HCT116 (cell line): ENCODE measurements around the gene MALRD1.

ENCODE experiments used
- CTCF ChIP-seq, 3 experiments: fragments of 200-600 bp in 1 of 3; sonication (generic) in 1 of 3; IDR thresholded peaks in 2 of 3; conservative IDR thresholded peaks in 1 of 3; 2 replicates each; pipeline ENCODE4 v1.5.1; 2012 to 2017; ENCODE audit warnings: low read depth in 2 of 3, low read length in 2 of 3, antibody characterized with exemption in 1 of 3, borderline replicate concordance in 1 of 3, control low read depth in 1 of 3, mild to moderate bottlenecking in 1 of 3, mixed read lengths in 1 of 3, mixed run types in 1 of 3, moderate library complexity in 1 of 3; ENCODE audit not compliant: insufficient read depth in 1 of 3
- EGR1 ChIP-seq: IDR thresholded peaks from 2 replicates; pipeline ENCODE4 v1.6.1; 2012; ENCODE audit warnings: low read depth
- EZH2 ChIP-seq: fragments of 200-600 bp; sonication (generic); IDR thresholded peaks from 2 replicates; pipeline ENCODE4 v1.6.1; 2017; ENCODE audit warnings: antibody characterized with exemption, mixed run types
- POLR2A ChIP-seq: IDR thresholded peaks from 2 replicates; pipeline ENCODE4 v1.7.0; 2011; ENCODE audit warnings: borderline replicate concordance; ENCODE audit not compliant: insufficient read depth, insufficient read length; ENCODE audit errors: extremely low read depth
- POLR2AphosphoS5 ChIP-seq: IDR thresholded peaks from 2 replicates; pipeline ENCODE4 v1.6.1; 2011; ENCODE audit warnings: mild to moderate bottlenecking, low read depth, low read length, moderate library complexity
- RAD21 ChIP-seq: IDR thresholded peaks from 2 replicates; pipeline ENCODE4 v1.6.1; 2012; ENCODE audit warnings: low read depth, mild to moderate bottlenecking
- REST ChIP-seq: IDR thresholded peaks from 2 replicates; pipeline ENCODE4 v1.6.1; 2012; ENCODE audit warnings: low read depth
- ZBTB33 ChIP-seq: IDR thresholded peaks from 2 replicates; pipeline ENCODE4 v1.6.1; 2011; ENCODE audit warnings: mild to moderate bottlenecking, low read length, moderate library complexity; ENCODE audit not compliant: insufficient replicate concordance; ENCODE audit errors: extremely low read depth

GRCh38 chr10:19347621-19348020, 299.0 kb downstream of the MALRD1 start:
- TF ChIP-seq CTCF (IDR thresholded peaks at IDR 0.05 in 2 of 3, conservative IDR thresholded peaks at IDR 0.05 in 1 of 3; ENCODE audit: borderline replicate concordance in 1 of 3, insufficient read depth in 1 of 3, low read depth in 2 of 3, low read length in 2 of 3): no peak
- no peak for TF ChIP-seq ZBTB33
- no peak for TF ChIP-seq EZH2
- TF ChIP-seq POLR2A: no peak
- no peak for TF ChIP-seq RAD21
- TF ChIP-seq REST: no peak
- no peak for TF ChIP-seq EGR1
- no peak for TF ChIP-seq POLR2AphosphoS5
